Stimulated activated CD8-positive, alpha-beta memory T cell treated with anti-CD3 and anti-CD28 coated beads, Interleukin-12 subunit alpha, Interleukin-12 subunit beta, amount 100 ng/mL, for 1 hour (primary cell): ENCODE measurements around the gene FGF12.

Experiments used
- DNase-seq: peaks from one replicate; pipeline ENCODE4 v3.0.0-alpha.2; 2020; ENCODE audit warnings: low read depth

The FGF12 gene

DNA sequence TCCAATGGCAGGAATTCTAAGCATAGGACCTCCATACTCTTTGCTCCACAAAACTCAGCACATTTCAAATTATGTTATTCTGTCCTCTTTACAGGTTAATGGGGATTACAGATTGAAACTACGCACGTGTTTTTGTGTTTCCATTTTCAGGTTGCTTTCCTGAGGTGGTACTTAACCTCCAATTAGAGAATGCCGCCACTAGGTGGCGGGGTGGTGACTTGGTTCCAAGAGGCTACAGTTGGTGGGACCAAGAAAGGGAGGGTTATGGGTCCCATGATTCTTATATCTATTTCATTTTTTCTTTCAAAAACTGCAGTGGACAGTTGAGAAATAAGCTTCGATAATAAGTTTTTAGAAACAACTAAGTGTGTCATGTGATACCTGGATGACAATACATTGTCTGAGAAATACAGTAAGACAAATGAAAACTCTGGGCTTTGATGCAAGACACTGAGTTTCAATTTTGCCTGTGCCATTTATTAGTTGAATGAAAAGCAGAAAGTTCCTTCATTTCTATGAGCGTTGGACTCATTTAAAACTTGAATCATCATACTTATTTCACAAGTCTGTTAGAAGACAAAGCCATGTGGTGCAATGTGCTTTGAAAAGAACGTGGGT, 539.0 kb downstream of the FGF12 start:
- peak; percentile 3 for DNase-seq

DNA sequence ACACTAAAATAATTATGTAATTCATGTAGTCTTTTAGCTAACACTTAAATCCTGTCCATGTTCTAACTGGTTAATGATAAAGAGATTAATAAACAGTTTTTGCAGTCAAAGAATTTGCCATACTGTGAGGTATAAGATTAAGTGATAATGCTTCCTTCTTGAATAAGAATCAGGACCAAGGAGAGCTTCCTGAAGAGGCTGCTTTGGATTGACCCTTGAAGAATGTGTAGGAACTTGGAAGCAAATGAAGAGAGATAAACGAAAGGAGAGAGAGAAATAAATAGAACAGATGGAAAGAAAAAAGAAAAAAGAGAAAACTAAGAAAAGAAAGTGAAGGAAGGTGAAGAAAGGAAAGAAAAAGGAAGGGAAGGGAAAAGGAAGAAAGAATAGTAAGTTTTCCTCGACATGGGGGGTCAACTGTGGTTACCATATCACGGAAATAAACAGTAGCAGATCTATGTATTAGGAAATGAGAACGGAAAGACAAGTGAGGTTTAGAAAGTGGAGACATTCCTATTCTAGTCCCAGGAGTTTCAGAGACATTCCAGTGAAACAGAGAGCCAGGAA, 539.8 kb downstream of the FGF12 start:
- DNase-seq, result no peak

DNA sequence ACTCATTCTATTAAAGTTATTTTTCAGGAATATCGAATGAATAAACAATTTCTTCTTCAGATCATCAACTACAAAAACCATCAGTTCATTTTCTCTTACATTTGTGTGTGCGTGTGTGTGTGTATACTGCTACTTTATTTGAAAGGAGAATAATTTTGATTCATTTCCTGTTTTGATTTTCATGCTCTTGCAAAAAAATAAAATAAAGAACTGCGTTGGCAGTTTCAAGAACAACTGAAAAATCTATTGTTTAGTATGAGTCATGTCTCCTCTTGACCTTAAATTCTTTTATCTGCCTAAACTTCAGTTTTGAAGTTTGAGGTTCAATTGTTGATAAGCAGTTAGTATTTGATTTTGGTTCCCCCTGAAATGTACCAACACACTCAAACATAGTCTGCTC, 540.8 kb downstream of the FGF12 start:
- no peak for DNase-seq

DNA sequence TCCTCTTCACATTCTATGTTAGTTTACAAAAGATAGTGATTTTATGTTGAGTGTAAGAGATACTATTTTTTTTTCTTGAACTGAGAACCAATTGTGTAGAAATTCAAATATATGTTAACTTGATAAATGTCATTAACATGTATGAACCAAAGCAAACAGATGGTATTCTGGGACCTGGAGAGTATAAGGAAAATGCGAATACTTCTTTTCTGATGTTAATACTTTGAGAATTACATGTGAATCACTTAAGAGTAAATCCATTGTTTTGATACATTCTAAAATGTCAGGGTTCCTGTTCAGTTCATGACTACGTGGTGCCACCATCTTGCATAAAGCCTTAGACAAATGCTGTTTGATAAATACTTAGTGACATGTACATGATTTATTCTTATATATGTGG, 541.3 kb downstream of the FGF12 start:
- no peak for DNase-seq

DNA sequence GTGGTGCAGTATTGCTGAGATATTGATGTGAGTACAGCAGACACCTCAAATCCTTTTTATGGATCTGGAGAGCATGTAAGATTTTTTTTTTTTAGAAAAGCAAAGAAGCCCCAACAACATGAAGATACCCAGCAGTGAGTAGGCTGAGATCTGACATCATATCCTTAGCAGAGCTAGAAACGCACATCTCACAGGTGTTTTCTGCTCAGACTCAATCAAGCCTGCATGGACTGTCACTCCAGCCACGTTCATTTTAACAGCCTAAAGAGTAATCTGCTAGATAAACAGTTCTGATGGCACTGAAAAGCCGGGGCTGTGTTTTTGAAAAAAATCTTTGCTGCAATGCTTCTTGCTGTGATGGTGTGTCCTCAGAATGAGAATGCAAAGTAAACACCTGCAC, 544.2 kb downstream of the FGF12 start:
- DNase-seq, result no peak

DNA sequence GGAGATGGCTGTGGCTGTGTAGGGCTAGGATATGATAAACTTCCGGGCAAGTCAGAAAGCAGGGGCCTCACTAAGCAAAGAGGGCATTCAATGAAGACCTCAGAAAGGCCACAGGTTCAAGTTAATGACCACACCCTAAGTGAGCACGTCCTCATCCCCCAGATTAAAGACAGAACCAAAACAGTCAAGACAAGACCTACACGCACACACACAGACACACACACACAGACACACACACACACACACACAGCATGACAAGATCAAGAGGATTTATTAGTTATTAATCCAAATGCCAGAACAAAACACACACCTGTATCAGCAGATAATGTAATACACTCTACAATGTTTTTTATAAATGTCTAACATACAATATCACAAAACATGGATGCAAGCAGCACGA, 546.2 kb downstream of the FGF12 start:
- no peak for DNase-seq

DNA sequence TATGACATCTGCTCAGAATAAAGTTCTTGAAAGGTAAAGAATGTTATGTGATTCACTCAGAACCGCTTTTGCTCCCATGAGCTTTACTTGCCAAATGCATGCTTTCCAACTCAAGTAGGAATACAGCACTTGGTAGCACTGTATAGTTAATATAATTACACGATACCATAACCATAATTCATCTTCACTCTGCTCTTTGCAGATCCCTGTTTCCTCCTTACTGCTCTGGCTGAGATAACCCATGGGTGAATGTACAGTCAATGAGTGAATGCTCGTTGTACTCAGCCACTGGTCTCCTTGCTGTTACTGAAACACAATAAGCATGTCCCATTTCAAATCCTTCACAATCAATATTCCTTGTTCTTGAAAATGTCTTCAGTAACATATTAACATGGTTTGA, 550.0 kb downstream of the FGF12 start:
- no peak for DNase-seq

DNA sequence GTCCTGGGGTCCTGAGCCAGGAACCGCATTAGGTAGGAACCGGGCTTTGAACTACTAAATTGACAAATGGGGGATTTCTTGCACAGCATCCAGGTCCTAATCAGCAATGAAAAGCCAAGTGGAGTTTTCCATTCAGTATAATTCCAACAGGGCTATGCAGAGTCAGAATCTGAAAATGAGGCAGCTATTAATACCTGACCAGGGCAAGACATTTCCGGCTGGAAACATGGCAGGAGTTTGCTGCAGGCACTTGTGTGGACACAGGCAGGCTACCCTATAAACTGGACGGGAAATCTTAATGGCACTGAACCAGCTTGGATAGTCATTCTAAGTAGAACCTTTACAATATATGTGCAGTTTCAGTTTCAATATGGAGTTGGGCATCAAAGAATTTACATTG, 553.1 kb downstream of the FGF12 start:
- no peak for DNase-seq

DNA sequence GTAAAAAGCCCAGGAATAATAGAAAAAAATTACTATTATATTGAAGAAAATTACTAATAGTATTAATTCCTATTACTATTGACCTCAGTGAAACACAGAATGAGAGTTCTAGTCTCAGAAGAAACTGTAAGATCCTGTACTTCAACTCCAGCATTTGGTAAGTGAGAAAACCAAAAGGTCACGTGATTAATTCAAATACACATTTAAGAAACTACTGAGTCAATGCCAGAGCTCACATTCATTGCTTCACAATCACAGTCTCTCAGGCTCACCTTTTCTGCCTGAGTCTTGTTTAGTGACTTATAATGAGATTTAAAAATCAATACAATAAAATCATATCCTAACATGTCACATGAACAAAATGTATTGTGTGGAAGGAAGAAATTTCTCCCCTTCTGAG, 556.1 kb downstream of the FGF12 start:
- no peak for DNase-seq

DNA sequence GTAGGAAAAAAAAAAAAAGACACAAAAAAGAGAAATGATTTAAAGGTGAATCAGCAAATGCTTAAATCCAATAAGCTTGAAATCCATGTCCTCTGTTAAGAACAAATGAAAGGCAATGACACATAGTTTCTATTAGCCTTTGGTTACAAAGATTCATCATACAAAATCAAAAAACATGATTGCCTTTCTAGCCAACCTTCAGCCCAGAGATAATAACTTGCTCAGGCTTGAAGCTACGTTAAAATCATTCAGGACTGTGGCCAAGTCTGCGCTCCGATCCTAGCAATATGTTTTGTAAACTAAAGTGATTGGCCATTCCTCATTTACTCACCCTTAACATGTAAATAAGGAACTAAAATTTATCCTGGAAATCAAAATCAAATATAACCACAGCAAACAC, 556.7 kb downstream of the FGF12 start:
- DNase-seq, result no peak

DNA sequence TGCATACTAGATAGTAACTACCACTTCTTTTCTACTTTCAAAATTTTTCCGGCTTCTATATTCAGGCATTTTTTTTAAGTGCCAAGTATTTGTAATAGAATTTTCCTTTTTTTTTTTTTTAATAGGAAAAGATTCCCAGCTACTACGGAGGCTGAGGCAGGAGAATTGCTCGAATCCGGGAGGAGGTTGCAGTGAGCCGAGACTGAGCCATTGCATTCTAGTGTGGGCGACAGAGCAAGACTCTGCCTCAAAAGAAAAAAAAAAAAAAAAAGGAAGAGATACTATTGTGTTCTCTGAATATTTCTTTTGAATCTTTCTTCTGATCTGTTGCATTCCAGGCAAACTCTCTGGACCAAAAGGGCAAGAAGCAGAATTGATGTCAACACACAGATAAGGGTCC, 557.3 kb downstream of the FGF12 start:
- no peak for DNase-seq

DNA sequence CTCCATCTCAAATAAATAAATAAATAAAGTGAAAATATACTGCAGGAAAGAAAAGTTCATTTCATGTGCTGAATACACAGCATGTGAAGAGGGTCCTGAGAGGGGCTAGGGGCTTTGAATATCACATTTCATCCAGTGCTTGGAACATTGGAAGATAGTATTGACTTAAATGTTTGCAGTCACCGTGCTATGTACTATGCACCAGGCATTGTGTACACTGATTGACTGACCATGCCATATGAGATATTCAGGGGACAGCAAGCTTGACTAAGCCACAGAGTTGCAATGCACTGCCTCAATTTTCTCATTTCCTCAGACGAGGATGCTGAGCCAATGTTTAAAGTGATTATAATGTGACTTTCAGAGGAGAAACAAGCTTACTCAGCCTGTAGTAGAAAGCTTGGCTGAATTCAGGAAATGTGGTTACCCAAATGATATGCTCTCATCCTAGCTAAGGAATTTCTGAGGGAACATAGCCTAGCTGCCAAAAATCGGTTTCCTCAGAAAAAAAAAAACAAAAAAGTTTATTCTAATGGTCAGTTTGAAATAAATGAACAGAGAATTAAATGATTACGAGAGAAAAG, 557.9 kb downstream of the FGF12 start:
- DNase-seq, result no peak

DNA sequence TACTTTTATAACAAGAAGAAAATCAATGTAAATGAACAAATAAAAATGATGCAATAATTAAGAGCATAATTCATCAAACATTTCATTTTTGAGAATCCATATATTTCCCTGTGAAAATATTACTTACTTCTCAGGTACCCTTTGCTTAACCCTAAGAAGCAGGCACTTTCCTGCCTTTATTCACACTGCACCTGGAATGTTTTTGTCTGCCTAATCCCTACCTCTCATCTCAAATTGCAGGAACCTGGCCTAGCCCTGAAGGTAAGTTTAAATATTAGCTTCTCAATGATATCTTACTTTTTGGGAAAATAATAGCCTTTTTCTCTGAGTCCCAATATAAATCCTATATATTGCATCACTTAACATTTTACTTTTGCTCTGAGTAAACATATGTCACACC, 559.1 kb downstream of the FGF12 start:
- DNase-seq, result no peak

DNA sequence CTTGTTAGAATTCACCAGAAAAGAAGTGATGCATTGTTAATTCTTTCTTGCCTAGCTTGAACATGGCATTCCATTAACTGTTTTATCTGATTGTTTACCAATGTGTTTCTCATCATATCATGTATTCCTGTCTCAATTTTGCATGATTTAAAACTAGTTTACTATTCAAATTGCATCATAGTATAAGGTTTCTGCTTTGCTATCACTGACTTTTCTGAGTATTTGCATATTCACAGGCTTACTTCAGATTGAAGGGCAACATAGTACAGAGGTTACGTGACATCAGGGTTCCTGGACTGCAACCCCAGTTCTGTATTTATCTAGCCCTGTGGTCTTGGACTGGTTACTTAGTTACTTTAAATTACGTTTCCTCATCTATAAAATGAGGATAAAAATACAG, 561.8 kb downstream of the FGF12 start:
- DNase-seq, result no peak

DNA sequence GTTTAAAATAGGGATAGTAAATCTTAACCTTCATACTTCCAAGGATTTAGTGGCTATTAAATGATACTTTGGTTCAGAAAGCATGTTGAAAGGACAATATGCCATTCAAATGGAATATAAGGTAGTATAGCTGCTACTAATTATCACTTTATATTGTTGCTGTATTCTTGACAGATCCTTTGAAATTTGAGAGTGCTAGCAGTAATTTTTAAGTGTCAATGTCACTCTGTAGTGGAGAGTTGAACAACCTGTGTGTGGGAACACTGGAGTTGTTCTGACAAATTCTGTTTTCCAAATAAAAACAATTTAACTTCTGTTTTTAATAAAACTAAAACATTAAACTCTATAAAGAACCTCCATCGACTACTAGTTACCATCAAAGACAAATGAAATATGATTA, 565.7 kb downstream of the FGF12 start:
- no peak for DNase-seq

DNA sequence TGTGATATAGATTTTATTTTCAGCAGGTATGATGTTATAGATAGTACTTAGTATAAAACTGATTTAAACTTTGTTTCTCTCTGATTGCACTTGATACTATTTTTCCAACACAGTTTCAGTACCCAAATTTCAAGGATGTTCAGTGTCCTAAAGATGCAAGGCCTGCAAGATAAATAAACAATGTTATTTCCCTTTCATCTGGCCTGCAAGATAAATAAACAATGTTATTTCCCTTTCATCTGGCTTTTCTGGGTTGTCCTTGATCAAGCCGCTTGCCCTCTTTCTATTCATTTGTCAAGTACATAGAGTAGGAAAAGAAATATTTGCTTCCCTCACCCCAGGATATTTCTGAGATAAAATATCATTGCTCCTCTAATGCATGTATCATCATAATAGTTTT, 571.0 kb downstream of the FGF12 start:
- DNase-seq, result no peak

DNA sequence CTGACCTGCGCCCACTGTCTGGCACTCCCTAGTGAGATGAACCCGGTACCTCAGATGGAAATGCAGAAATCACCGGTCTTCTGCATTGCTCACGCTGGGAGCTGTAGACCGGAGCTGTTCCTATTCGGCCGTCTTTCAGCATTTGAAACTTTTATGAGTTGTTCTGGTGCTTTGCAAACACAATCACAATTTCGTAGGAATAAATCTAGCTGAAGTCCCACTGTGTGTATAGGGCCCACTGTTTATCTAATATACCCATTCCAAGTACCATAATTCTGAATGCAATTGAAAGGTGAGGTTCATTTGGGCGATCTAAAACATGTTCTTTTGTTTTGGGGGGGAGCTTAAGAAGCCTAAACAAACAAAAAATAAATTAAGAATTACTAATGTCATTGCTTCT, 572.1 kb downstream of the FGF12 start:
- DNase-seq, result no peak

DNA sequence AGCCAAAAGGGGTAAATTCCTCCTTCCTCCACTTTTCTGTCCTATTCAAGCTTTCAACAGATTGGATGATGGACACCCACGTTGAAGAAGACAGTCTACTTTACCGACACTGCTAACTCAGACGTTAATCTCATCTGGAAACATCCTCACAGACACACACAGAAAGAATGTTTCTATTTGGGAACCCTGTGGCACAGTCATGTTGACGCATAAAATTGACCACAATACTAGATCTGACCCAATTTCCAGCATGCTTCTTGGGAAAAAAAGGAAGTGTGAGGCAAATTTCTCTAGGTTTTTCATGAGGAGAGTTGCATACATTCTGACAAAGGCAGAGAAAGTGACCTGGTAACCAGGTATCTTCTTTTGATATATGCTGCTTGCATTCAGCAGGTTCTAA, 594.1 kb downstream of the FGF12 start:
- no peak for DNase-seq

DNA sequence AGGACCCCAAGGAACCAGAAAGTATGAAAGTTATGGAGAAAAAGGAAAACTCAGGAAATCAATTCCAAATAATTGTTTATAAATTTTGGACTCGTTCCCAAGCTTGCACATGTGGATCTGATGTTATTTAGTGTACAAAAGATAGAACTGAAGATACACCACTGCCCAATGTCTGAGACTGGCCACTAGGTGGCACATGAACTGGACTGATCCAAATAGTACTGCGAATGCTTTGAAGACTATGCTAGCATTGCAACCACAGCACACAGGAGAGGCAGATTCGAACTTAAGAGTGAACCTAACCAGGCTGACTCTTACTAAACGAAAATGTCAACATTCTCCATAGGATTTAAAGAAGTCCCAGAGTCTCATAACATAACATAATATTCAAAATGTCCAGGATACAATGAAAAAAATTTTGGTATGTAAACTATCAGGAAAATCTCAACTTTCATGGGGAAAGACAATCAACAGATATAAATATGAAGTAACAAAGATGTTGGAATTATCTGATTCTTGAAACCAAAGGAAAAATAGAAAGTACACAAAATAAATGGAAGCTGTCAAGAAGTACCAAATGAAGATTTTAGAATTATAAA, 596.7 kb downstream of the FGF12 start:
- DNase-seq, result no peak

DNA sequence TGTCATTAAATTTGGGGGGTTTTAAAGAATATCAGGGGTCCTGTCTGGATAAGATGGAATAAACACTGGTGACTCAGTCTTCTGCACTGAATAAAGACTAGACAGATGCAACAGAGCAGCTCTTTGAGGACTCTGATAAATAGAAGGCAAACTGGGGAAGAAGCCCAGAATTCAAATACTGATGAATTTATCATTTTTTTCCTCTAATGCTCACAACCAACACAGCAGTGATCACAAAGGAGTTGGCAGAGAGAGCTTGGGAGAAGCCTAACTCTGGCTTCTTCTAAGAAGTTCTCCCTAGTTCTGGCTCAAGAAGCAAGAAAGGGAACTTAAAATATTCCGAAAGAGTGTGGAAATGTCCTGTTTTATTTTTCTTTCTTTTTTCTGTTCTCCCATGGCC, 597.8 kb downstream of the FGF12 start:
- no peak for DNase-seq

DNA sequence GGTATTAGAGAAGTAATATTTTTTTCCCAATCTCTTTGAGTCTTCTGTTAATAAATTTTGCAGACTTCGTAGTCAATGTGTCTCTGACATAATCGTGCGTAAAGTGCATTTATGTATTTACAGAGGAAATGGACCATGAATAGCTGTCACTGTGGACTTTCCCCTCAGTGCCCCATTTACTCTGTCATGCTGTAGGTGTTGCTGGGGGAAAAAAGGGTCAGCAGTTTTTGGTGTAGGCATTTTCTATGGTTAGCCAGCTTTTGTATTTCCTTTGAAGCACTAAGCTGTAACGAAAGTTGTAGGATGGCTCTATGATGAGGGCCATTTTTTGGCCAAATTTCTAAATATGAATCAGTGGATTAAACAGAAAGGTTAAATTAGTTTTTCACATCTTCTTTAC, 598.4 kb downstream of the FGF12 start:
- DNase-seq, result no peak

DNA sequence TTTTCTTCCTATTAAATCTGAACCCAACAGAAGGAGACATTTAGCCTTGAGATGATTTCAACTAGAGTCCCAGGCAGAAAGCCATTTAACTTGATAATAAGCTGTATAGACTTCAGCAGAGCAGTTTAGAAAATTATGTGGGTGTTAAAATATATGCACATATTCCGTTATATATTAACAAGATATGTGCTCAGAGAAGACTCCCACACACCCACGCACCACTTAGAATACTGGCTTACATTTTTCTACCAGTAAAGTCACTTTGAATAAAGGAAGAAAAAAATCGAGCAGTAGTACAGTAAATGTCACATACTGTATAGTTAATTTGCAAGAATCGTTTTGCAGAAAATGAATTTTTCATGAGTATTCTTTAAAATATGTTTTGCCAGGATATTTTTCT, 599.3 kb downstream of the FGF12 start:
- no peak for DNase-seq

DNA sequence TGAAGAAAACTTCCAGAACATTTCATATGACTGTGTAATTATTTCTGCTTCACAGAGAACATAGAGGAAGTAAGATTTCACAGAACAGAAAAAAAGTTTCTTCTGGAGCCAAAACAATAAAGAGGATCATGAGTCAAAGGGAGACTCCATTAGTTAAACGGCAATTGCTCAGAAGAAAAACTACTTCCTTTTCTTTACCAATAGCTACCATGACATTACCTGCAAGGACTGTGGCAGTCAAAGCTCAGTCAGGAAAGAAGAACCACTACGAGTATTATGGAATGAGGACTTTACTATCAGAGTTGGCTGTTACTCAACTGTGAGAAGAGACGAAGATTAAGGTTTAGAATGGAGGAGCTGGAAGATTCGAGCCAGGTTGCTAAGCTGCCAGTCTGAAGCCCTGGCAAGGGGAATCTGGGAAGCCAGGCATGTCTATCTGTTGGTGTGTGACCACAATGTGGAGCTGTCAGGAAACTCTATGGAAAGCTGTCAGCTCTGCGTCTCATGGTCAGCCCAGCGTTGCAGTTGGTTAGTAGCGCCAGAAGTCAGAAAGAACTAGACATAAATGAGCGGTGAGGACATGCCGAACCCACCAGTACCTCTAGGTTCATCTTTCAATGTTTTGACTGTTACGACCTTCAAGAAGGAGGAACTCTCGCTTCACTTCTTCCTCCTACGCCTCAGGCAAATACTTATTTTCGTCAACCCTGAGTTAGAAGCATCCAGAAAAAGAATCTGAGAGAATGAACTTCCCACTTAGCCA, 604.3 kb downstream of the FGF12 start:
- no peak for DNase-seq
